ENCODE measurements around the gene KRT79. TPM values are rescaled to one million over a fixed set of nuclear protein-coding genes. Genes with fewer than 3 reads are reported as not detected.
A peak's percentile ranks its signal among the peaks of the same experiment; 100 is the strongest.
"Not testable (repeated sequence)": the region's sequence is repeated elsewhere in the genome, so short reads cannot be mapped to it uniquely, and the experiment has no call there.

KRT79 gene
- total and polyA plus RNA-seq, 2 donors (not counting 1 experiment from before 2014, with no cell fraction given): not detected

DNA sequence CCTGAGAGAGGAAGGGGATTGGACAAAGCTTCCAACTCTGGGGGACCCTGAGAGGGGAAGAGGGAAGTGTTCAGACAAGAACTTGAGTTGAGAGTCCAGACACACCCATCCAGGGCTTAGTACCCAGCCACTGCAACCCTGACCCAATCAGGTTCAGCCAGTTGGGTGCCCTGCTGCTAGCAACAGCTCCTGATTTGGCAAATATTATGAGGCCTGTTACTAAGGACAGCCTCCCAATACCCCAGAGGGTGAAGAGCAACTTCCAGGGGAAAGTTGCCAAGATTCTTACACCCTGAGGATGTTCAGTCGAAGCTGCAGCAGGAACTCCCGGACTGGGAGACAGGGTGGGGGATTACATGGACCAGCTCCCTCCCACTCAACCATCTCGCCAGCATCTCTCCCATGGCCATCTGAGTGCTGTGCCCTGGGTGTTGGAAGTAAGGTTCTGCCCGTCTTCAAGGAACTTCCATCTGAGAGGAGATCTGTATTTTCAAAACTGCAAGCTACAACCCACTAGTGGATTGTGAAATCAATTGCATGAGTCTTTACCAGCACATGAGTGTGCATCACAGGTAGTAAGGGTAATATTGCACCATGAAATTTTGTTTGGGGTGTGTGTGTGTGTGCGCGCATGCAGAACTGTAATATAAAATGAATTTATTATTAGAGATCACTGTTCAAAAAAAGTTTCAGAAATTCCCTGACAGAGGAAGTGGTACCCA, 26.2 kb upstream of the KRT79 start:
- Histone ChIP-seq H2AFZ (ENCODE audit: low read length) (no peak overlapping the region), H3K4me2 (ENCODE audit: extremely low read depth, insufficient read depth, low read length) (no peak overlapping the region), H3K27me3 (ENCODE audit: control insufficient read depth, insufficient read depth, low read length) (no peaks in the 10 kb centered on the region), H3K27ac (ENCODE audit: insufficient read depth, low read length) (no peak overlapping the region), H4K20me1 (ENCODE audit: control insufficient read depth, extremely low read depth, insufficient read depth, low read length) (no peaks in the 10 kb centered on the region), H3K9ac (ENCODE audit: insufficient read depth, low read length) (no peak overlapping the region), H3K9me3 (ENCODE audit: control insufficient read depth, insufficient read depth, low read depth, low read length) (no peaks in the 10 kb centered on the region), H3K36me3 (ENCODE audit: control insufficient read depth, insufficient read depth, low read length) (no peaks in the 10 kb centered on the region), H3K4me1 (ENCODE audit: control insufficient read depth, extremely low read depth, insufficient read depth, low read length) (no peaks in the 10 kb centered on the region), H3K4me3 (replicated peaks in 1 of 4; ENCODE audit: control extremely low read depth in 1 of 4, insufficient read depth in 1 of 4, low read depth in 3 of 4, low read length in 4 of 4) (no peak overlapping the region), H3K79me2 (ENCODE audit: control insufficient read depth, insufficient read depth, low read length) (no peaks in the 10 kb centered on the region)
- DNase-seq (ENCODE audit: low read depth in 2 of 2): peak; percentile 27 to 62
- no peak for TF ChIP-seq EZH2 (IDR thresholded peaks at IDR 0.05; ENCODE audit: low read length, missing control alignments)
- TF ChIP-seq CTCF (conservative IDR thresholded peaks at IDR 0.05 in 1 of 2, IDR thresholded peaks at IDR 0.05 in 1 of 2; ENCODE audit: low read depth in 1 of 2, low read length in 2 of 2): no peak

DNA sequence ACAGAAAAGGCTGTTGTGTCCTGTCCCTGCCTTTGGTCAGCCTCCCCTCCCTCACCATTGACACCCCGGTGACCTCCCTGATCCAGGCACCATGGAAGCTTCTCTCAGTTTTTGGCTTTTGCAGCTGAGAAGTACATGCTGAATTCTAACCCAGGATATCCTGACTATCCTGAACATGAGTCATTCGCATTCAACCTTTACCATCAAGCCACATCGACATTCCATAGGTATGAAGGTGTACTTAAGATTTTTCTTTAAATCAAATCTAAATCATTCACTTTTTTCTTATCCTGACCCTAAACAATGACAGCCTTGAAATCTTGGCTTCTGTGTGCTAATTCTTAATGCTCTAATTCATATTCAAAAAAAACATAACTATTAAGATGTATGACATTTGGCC, 23.4 kb upstream of the KRT79 start:
- Histone ChIP-seq H3K4me3 (replicated peaks in 1 of 4; ENCODE audit: control extremely low read depth in 1 of 4, insufficient read depth in 1 of 4, low read depth in 3 of 4, low read length in 4 of 4) (no peak overlapping the region), H3K4me2 (ENCODE audit: extremely low read depth, insufficient read depth, low read length) (no peak overlapping the region), H3K9me3 (ENCODE audit: control insufficient read depth, insufficient read depth, low read depth, low read length) (no peaks in the 10 kb centered on the region), H3K27me3 (ENCODE audit: control insufficient read depth, insufficient read depth, low read length) (no peaks in the 10 kb centered on the region), H3K9ac (ENCODE audit: insufficient read depth, low read length) (no peak overlapping the region), H2AFZ (ENCODE audit: low read length) (no peak overlapping the region), H3K36me3 (ENCODE audit: control insufficient read depth, insufficient read depth, low read length) (no peaks in the 10 kb centered on the region), H3K27ac (ENCODE audit: insufficient read depth, low read length) (no peak overlapping the region), H3K4me1 (ENCODE audit: control insufficient read depth, extremely low read depth, insufficient read depth, low read length) (no peaks in the 10 kb centered on the region), H4K20me1 (ENCODE audit: control insufficient read depth, extremely low read depth, insufficient read depth, low read length) (no peaks in the 10 kb centered on the region), H3K79me2 (ENCODE audit: control insufficient read depth, insufficient read depth, low read length) (no peaks in the 10 kb centered on the region)
- no peak for DNase-seq (ENCODE audit: low read depth in 2 of 2)
- TF ChIP-seq CTCF (conservative IDR thresholded peaks at IDR 0.05 in 1 of 2, IDR thresholded peaks at IDR 0.05 in 1 of 2; ENCODE audit: low read depth in 1 of 2, low read length in 2 of 2) (no peak), EZH2 (IDR thresholded peaks at IDR 0.05; ENCODE audit: low read length, missing control alignments) (no peak)

- Histone ChIP-seq H3K4me3 (replicated peaks in 1 of 4; ENCODE audit: control extremely low read depth in 1 of 4, insufficient read depth in 1 of 4, low read depth in 3 of 4, low read length in 4 of 4) (no peak overlapping the region), H3K9me3 (ENCODE audit: control insufficient read depth, insufficient read depth, low read depth, low read length) (no peaks in the 10 kb centered on the region), H3K79me2 (ENCODE audit: control insufficient read depth, insufficient read depth, low read length) (no peaks in the 10 kb centered on the region), H3K4me1 (ENCODE audit: control insufficient read depth, extremely low read depth, insufficient read depth, low read length) (no peaks in the 10 kb centered on the region), H3K27me3 (ENCODE audit: control insufficient read depth, insufficient read depth, low read length) (peaks cover 1% of the 10 kb centered on the region), H2AFZ (ENCODE audit: low read length) (no peak overlapping the region), H4K20me1 (ENCODE audit: control insufficient read depth, extremely low read depth, insufficient read depth, low read length) (no peaks in the 10 kb centered on the region), H3K27ac (ENCODE audit: insufficient read depth, low read length) (no peak overlapping the region), H3K36me3 (ENCODE audit: control insufficient read depth, insufficient read depth, low read length) (no peaks in the 10 kb centered on the region), H3K4me2 (ENCODE audit: extremely low read depth, insufficient read depth, low read length) (no peak overlapping the region), H3K9ac (ENCODE audit: insufficient read depth, low read length) (no peak overlapping the region)
- TF ChIP-seq CTCF (conservative IDR thresholded peaks at IDR 0.05 in 1 of 2, IDR thresholded peaks at IDR 0.05 in 1 of 2; ENCODE audit: low read depth in 1 of 2, low read length in 2 of 2): no peak
- no peak for DNase-seq (ENCODE audit: low read depth in 2 of 2)
These were observed 22.7 kb upstream of the KRT79 start for GRCh38 chr12:52856787-52857186.

GRCh38 chr12:52856077-52856476, 22.0 kb upstream of the KRT79 start:
- not testable (repeated sequence) for H4K20me1 ChIP-seq (ENCODE audit: control insufficient read depth, extremely low read depth, insufficient read depth, low read length); H3K9me3 ChIP-seq (ENCODE audit: control insufficient read depth, insufficient read depth, low read depth, low read length); H3K27me3 ChIP-seq (ENCODE audit: control insufficient read depth, insufficient read depth, low read length); H3K4me1 ChIP-seq (ENCODE audit: control insufficient read depth, extremely low read depth, insufficient read depth, low read length); H3K4me2 ChIP-seq (ENCODE audit: extremely low read depth, insufficient read depth, low read length); H2AFZ ChIP-seq (ENCODE audit: low read length); H3K27ac ChIP-seq (ENCODE audit: insufficient read depth, low read length); H3K4me3 ChIP-seq (replicated peaks in 1 of 4; ENCODE audit: control extremely low read depth in 1 of 4, insufficient read depth in 1 of 4, low read depth in 3 of 4, low read length in 4 of 4); H3K36me3 ChIP-seq (ENCODE audit: control insufficient read depth, insufficient read depth, low read length); H3K9ac ChIP-seq (ENCODE audit: insufficient read depth, low read length); DNase-seq (ENCODE audit: low read depth in 2 of 2); H3K79me2 ChIP-seq (ENCODE audit: control insufficient read depth, insufficient read depth, low read length)

Measured in fibroblast of lung (primary cell).